Measurements from ENCODE around the gene TGM3. TPM values are rescaled to one million over a fixed set of nuclear protein-coding genes. Genes with fewer than 3 reads are reported as not detected.

The TGM3 gene
- total RNA-seq, 4 donors from 2014 or later, result not detected

- TF ChIP-seq CTCF (IDR thresholded peaks at IDR 0.05), result no peak
- DNase-seq (ENCODE audit: low spot score) (no peak), ATAC-seq (ENCODE audit: low FRiP score) (peak; percentile 85)
Measured at GRCh38 chr20:2283706-2284423, 11.9 kb upstream of the TGM3 start.

- no peak for TF ChIP-seq CTCF (IDR thresholded peaks at IDR 0.05)
- no peak for ATAC-seq (ENCODE audit: low FRiP score)
- DNase-seq (ENCODE audit: low spot score), result no peak
Measured at GRCh38 chr20:2285193-2285592, 10.6 kb upstream of the TGM3 start.

GRCh38 chr20:2285613-2286012, 10.2 kb upstream of the TGM3 start:
- TF ChIP-seq CTCF (IDR thresholded peaks at IDR 0.05), result no peak
- no peak for DNase-seq (ENCODE audit: low spot score)
- ATAC-seq (ENCODE audit: low FRiP score), result no peak

GRCh38 chr20:2287504-2287903, 8.3 kb upstream of the TGM3 start:
- ATAC-seq (ENCODE audit: low FRiP score) (no peak), DNase-seq (ENCODE audit: low spot score) (no peak)
- TF ChIP-seq CTCF (IDR thresholded peaks at IDR 0.05), result no peak

GRCh38 chr20:2289475-2289874, 6.3 kb upstream of the TGM3 start:
- no peak for TF ChIP-seq CTCF (IDR thresholded peaks at IDR 0.05)
- DNase-seq (ENCODE audit: low spot score) (no peak), ATAC-seq (ENCODE audit: low FRiP score) (no peak)

- no peak for ATAC-seq (ENCODE audit: low FRiP score)
- DNase-seq (ENCODE audit: low spot score), result no peak
- TF ChIP-seq CTCF (IDR thresholded peaks at IDR 0.05), result no peak
Measured at GRCh38 chr20:2290486-2290885, 5.3 kb upstream of the TGM3 start.

- ATAC-seq (ENCODE audit: low FRiP score), result peak; percentile 56
- no peak for TF ChIP-seq CTCF (IDR thresholded peaks at IDR 0.05)
Measured at GRCh38 chr20:2292416-2293110, 3.2 kb upstream of the TGM3 start.

More at GRCh38 chr20:2292416-2293110, 3.2 kb upstream of the TGM3 start:
- DNase-seq (ENCODE audit: low spot score), result no peak
